GM13977 (cell line): Measurements from ENCODE around the gene OSTF1.

Experiments
- DNase-seq: peaks from one replicate; pipeline ENCODE4 v3.0.0; 2012; ENCODE audit warnings: low spot score
- in situ Hi-C: fragments of 300-500 bp; cut with MboI; formaldehyde crosslinking; loops from one replicate; pipeline ENCODE4 v1.12.0; 2022; ENCODE audit warnings: low sequenced_read_pairs, low pct_unique_long_range_greater_than_20kb, mixed read lengths, inconsistent platforms; ENCODE audit not compliant: unreplicated experiment
- TF ChIP-seq, protein P1 (sequence below): IDR thresholded peaks from 2 replicates; pipeline ENCODE4 v1.5.1; 2012; ENCODE audit warnings: mild to moderate bottlenecking, control low read depth; ENCODE audit not compliant: insufficient read depth; ENCODE audit errors: extremely low read depth, missing control alignments

Gene OSTF1

DNA sequence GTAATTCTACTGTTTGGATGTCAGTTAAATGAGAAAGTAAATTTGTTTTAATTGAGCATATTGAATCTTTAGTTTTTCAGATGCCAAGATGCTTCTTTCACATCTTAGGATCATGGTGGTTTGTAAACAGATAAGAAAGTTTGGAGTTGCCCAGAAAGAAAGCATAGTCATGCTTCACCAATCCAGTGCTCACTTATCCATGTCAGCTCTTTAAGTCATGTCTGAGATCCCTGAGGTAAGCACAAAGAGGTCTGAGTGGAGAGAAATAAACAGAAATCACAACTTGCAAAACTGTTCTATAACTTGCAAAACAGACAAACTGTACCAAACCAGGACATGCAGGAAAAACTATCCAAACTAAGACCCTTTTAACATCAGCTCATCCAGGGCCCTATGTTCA, 87.7 kb downstream of the OSTF1 start:
- TF ChIP-seq, protein P1, sequence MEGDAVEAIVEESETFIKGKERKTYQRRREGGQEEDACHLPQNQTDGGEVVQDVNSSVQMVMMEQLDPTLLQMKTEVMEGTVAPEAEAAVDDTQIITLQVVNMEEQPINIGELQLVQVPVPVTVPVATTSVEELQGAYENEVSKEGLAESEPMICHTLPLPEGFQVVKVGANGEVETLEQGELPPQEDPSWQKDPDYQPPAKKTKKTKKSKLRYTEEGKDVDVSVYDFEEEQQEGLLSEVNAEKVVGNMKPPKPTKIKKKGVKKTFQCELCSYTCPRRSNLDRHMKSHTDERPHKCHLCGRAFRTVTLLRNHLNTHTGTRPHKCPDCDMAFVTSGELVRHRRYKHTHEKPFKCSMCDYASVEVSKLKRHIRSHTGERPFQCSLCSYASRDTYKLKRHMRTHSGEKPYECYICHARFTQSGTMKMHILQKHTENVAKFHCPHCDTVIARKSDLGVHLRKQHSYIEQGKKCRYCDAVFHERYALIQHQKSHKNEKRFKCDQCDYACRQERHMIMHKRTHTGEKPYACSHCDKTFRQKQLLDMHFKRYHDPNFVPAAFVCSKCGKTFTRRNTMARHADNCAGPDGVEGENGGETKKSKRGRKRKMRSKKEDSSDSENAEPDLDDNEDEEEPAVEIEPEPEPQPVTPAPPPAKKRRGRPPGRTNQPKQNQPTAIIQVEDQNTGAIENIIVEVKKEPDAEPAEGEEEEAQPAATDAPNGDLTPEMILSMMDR: no peak
- no peak for DNase-seq
- in situ Hi-C loops: no loop called here

DNA sequence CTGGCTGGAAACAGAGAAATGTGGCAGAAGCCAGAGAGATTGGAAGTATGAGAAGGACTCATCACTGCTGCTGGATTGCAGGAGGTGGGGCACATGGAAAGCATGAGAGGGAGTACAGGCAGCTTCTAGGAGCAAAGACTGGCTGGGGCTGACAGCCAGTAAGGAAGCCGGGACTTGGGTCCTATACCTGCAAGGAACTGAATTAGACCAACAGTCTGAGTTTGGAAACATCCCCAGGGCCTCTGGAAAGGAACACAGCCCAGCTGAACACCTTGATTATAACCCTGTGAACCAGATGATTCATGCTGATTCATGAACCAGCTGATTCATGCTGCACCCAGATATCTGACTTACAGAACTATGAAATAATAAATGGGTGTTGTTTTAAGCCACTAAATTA, 93.4 kb downstream of the OSTF1 start:
- DNase-seq: no peak
- TF ChIP-seq, protein P1: no peak
- in situ Hi-C loops: no loop called here

DNA sequence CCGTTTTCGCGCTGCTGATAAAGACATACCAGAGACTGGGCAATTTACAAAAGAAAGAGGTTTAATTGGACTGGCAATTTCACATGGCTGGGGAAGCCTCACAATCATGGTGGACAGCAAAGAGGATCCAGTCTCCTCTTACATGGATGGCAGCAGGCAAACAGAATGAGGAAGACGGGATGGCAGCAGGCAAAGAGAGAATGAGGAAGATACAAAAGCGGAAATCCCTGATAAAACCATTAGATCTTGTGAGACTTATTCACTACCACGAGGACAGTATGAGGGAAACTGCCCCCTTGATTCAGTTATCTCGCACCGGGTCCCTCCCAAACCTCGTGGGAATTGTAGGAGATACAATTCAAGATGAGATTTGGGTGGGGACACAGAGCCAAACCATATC, 95.0 kb downstream of the OSTF1 start:
- in situ Hi-C loops: no loop called here
- no peak for DNase-seq
- TF ChIP-seq, protein P1: no peak

DNA sequence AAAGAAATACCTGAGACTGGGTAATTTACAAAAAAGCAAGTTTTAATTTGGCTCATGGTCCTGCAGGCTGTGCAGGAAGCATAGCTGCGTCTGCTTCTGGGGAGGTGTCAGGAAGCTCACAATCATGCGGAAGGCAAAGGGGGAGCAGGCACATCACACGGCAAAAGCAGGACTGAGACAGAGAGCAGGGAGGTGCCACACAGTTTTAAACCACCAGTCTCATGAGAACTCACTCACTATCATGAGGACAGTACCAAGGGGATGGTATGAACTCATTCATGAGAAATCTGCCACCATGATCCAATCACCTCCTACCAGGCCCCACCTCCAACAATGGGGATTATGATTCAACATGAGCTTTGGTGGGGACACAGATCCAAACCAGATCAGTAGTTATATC, 96.2 kb downstream of the OSTF1 start:
- TF ChIP-seq, protein P1: no peak
- in situ Hi-C loops: no loop called here
- no peak for DNase-seq

DNA sequence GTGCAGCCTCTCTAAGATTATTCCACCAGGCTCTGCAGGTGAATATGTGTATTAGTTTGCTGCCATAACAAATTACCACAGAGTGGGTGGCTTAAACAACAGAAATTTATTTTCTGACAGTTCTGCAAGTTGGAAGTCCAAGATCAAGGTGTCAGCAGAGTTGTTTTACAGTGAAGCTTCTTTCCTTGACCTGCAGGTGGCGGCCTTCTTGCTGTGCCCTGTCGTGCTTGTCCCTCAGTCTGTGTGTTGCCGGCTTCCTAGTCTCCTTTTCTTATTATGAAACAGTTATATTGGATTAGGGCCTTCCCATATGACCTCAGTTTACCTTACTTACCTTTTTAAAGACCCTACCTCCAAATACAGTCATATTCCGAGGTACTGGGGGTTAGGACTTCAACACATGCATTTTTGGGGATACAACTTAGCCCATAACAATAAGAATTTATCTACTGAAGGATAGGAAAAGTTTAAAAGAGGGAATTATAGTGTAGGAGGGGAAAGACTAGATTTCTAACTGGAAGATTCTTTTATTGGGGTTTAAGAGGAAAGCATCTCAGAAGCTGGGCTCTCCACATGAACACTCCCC, 97.4 kb downstream of the OSTF1 start:
- in situ Hi-C loops: no loop called here
- TF ChIP-seq, protein P1: peak; percentile 81
- DNase-seq: peak; percentile 28

DNA sequence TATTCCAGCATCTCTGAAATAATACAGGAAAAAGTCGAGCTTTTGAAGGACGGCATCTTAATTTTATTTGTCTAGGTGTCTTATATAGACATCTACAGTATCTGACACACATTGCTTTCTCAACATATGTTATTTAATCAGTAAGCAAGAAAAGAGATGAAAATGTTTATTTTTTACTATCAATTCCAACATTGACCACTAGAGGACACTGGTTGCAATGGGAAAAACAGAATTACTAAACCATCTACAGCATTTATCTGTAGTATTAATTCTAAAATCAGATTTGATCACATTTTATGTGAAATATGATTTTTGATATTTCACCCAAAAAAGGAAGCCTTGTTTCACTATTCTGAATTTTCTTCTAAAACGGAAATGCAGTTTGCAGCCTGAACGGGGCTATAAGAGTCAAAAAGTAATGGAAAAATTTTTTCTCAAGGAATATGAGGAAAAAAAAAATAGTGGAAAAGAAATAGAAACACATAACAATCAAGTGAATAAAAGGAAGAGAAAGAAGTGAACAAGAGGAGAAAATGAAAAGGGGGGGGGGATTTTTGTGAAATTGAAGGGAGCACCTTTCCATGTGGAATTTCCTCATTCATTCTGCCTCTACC, 98.6 kb downstream of the OSTF1 start:
- TF ChIP-seq, protein P1: peak; percentile 63
- in situ Hi-C loops: no loop called here
- DNase-seq: peak; percentile 23

DNA sequence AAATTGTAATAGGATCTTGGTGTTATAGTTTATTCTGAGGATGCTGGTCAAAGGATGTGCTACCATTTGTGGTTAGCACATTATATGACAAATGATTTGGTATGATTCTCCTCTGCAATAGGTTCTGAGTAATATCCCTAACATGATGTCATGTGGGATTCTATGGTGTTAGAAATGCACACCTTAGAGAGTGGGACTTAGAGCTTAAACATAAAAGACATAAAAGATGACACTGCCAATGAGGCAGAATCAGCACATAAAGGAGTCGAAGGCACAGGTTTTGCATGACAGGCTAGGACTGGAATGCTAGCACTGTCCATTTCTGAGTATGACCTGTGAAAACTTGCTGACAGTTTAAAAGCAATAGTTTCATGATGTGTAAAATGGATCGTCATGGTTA, 100.4 kb downstream of the OSTF1 start:
- TF ChIP-seq, protein P1: no peak
- in situ Hi-C loops: no loop called here
- DNase-seq: no peak
